SK-MEL-5 (cell line): ENCODE results near the gene LDAF1. TPM values are rescaled to one million over a fixed set of nuclear protein-coding genes. Genes with fewer than 3 reads are reported as not detected.
"Not testable (repeated sequence)": the region's sequence is repeated elsewhere in the genome, so short reads cannot be mapped to it uniquely, and the experiment has no call there.

Experiments
- DNase-seq: peaks from one replicate; pipeline ENCODE4 v3.0.0-alpha.2; 2016; ENCODE audit warnings: low read depth, low spot score
- in situ Hi-C: cut with HindIII; loops from 2 replicates; pipeline ENCODE4 v1.10.0; 2016; ENCODE audit warnings: low sequenced_read_pairs, high pct_unique_total_duplicates, low pct_unique_long_range_greater_than_20kb
- total RNA-seq: library from RNA; depleted of rRNA; stranded (reverse); fragments of >200 nt; shearing (Covaris generic); gene quantifications from 2 replicates; pipeline ENCODE4 v1.2.3, GENCODE V29; 2014

The LDAF1 gene
- total RNA-seq, 1 experiment from 2014 or later, result 14.1 TPM

- DNase-seq, result no peak
- in situ Hi-C loops, result no loop called here
These were observed 842 bp upstream of the LDAF1 start for GRCh38 chr16:21157632-21158031.

- peak; percentile 13 for DNase-seq
- in situ Hi-C loops, result no loop called here
These were observed 942 bp downstream of the LDAF1 start for GRCh38 chr16:21159281-21159951.

- in situ Hi-C loops, result no loop called here
These were observed 1.8 kb downstream of the LDAF1 start for GRCh38 chr16:21160276-21160675.

GRCh38 chr16:21161211-21161610, 2.7 kb downstream of the LDAF1 start:
- DNase-seq, result no peak
- in situ Hi-C loops, result no loop called here

More at GRCh38 chr16:21160276-21160675, 1.8 kb downstream of the LDAF1 start:
- no peak for DNase-seq

GRCh38 chr16:21162661-21163151, 4.2 kb downstream of the LDAF1 start:
- no peak for DNase-seq
- in situ Hi-C loops, result no loop called here

- in situ Hi-C loops, result no loop called here
- DNase-seq, result no peak
These were observed 5.1 kb downstream of the LDAF1 start for GRCh38 chr16:21163576-21163975.

GRCh38 chr16:21164521-21165168, 6.2 kb downstream of the LDAF1 start:
- in situ Hi-C loops, result no loop called here
- no peak for DNase-seq

- no peak for DNase-seq
- in situ Hi-C loops, result no loop called here
These were observed 8.1 kb downstream of the LDAF1 start for GRCh38 chr16:21166561-21166961.

- in situ Hi-C loops, result no loop called here
- DNase-seq, result no peak
These were observed 8.9 kb downstream of the LDAF1 start for GRCh38 chr16:21167360-21167759.

- DNase-seq, result no peak
- in situ Hi-C loops, result no loop called here
These were observed 9.6 kb downstream of the LDAF1 start for GRCh38 chr16:21167929-21168602.

- no peak for DNase-seq
- in situ Hi-C loops, result no loop called here
These were observed 10.9 kb downstream of the LDAF1 start for GRCh38 chr16:21169249-21169981.

GRCh38 chr16:21170116-21170515, 11.6 kb downstream of the LDAF1 start:
- in situ Hi-C loops, DNase-seq: not testable (repeated sequence)

GRCh38 chr16:21172650-21173049, 14.2 kb downstream of the LDAF1 start:
- no peak for DNase-seq
- in situ Hi-C loops, result no loop called here

- DNase-seq, result no peak
- in situ Hi-C loops, result no loop called here
These were observed 16.9 kb downstream of the LDAF1 start for GRCh38 chr16:21175397-21175796.

- no peak for DNase-seq
- in situ Hi-C loops, result no loop called here
These were observed 20.9 kb downstream of the LDAF1 start for GRCh38 chr16:21179126-21179982.

- in situ Hi-C loops, result no loop called here
- DNase-seq, result no peak
These were observed 21.5 kb downstream of the LDAF1 start for GRCh38 chr16:21179983-21180365.

GRCh38 chr16:21183995-21184394, 25.5 kb downstream of the LDAF1 start:
- no peak for DNase-seq
- in situ Hi-C loops, result no loop called here
